Measurements from ENCODE around the gene TTLL9.

TTLL9 gene

GRCh38 chr20:31956556-31957526 is 86.4 kb downstream of the TTLL9 start:
- DNase-seq, result no peak
- in situ Hi-C loops (cut with MboI; ENCODE audit: low pct_unique_long_range_greater_than_20kb, low sequenced_read_pairs), result no loop called here

GRCh38 chr20:31962761-31963160 is 92.3 kb downstream of the TTLL9 start:
- in situ Hi-C loops (cut with MboI; ENCODE audit: low pct_unique_long_range_greater_than_20kb, low sequenced_read_pairs), result no loop called here
- DNase-seq, result no peak

DNA sequence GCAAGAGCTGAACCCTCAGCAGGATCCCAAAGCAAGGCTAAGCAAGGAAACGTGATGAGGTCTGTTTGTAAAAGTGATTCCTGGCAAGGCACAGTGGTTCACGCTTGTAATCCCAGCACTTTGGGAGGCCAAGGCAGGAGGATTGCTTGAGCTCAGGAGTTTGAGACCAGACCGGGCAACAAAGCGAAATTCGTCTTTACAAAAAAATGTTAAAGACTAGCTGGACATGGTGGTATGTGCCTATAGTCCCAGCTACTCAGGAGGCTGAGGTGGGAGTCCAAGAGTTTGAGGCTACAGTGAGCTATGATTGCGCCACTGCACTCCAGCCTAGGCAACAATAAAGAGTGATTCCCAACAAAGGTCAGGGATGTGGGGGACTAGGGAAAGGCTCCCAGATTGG is 93.5 kb downstream of the TTLL9 start:
- no peak for DNase-seq
- in situ Hi-C loops (cut with MboI; ENCODE audit: low pct_unique_long_range_greater_than_20kb, low sequenced_read_pairs), result no loop called here

GRCh38 chr20:31966991-31967655 is 96.7 kb downstream of the TTLL9 start:
- in situ Hi-C loops (cut with MboI; ENCODE audit: low pct_unique_long_range_greater_than_20kb, low sequenced_read_pairs), result no loop called here
- peak; percentile 12 for DNase-seq

- DNase-seq, result peak; percentile 54
- in situ Hi-C loops (cut with MboI; ENCODE audit: low pct_unique_long_range_greater_than_20kb, low sequenced_read_pairs), result no loop called here
Measured at GRCh38 chr20:31967830-31968249, 97.4 kb downstream of the TTLL9 start, which contains the start of gene XKR7. TSS of gene XKR7 (plus strand) at chr20:31968151. CDS start at chr20:31968176, 25 bp downstream.

GRCh38 chr20:31968291-31969126 is 98.1 kb downstream of the TTLL9 start:
- in situ Hi-C loops (cut with MboI; ENCODE audit: low pct_unique_long_range_greater_than_20kb, low sequenced_read_pairs), result no loop called here
- peak; percentile 88 for DNase-seq

DNA sequence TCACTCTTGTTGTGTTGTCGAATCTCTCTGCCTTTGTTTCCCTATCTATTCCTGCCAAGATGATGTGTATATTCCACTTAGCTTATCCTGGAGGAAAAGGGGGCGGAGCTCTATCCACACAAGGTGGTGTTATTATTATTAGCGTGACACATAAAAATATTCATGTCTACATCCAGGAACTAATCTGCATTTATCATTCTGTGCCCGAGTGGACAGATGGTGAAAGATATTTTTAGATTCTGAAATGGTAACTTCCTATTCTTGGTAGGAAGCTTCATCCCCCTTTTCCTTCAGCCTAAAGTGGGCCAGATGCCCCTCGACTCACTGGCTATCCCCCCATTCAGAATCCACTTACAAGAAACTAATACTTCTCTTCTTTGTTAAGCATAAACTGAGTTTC is 99.6 kb downstream of the TTLL9 start:
- no peak for DNase-seq
- in situ Hi-C loops (cut with MboI; ENCODE audit: low pct_unique_long_range_greater_than_20kb, low sequenced_read_pairs), result no loop called here

DNA sequence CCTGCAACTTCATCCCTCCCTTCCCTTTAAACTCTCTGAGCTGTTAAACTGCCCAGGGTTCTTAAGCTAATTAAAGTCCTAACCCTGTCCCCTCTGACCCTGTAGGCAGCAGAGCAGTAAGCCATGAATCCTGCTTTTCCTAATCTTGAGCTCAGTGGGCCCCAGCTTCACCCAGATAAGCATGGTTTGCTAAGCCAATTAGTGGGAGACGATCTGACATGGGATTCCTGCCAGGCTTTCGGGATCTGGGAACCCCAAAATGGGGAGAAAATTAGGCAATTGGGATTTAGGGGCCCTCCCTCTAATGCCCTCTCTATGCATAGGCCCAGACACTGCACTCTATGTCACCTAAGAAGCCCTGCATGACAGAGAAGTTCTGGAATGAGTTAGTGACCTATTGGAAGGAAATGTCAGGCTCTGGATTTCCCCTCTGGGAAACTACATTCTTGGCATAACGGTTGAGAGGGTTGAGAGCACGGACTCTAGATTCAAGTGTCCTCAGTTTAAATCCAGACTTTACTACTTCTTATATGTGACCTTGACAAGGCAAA is 102.1 kb downstream of the TTLL9 start:
- DNase-seq, result no peak
- in situ Hi-C loops (cut with MboI; ENCODE audit: low pct_unique_long_range_greater_than_20kb, low sequenced_read_pairs), result no loop called here

- in situ Hi-C loops (cut with MboI; ENCODE audit: low pct_unique_long_range_greater_than_20kb, low sequenced_read_pairs), result no loop called here
- no peak for DNase-seq
Measured at GRCh38 chr20:31974296-31974695, 103.9 kb downstream of the TTLL9 start.

DNA sequence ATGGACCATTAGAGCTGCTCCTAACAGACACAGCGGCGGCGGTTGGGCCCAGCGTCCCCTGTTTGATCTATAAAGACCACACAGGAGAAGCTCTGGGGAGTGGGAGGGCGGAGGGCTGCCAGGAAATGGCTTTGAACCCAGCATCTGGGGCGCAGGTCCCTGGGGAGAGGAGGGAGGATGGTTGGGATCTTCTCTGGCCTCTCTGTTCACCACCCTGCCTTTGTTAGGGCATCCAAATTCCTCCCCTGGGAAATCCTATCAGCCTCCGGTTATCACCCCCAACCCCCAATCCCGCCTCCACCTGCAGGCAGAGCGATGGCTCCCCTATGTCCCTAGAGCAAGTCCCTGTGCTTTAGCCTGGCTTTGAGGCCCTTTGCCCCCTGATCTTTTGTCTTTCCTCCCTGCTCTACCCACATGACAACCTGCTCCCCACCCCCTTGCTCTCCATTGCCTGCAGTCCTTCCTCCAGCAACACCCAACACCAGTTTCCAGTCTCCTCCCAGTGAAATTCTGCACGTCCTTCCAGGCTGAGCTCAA is 104.6 kb downstream of the TTLL9 start:
- DNase-seq, result no peak
- in situ Hi-C loops (cut with MboI; ENCODE audit: low pct_unique_long_range_greater_than_20kb, low sequenced_read_pairs), result no loop called here

GRCh38 chr20:31975874-31976273 is 105.4 kb downstream of the TTLL9 start:
- in situ Hi-C loops (cut with MboI; ENCODE audit: low pct_unique_long_range_greater_than_20kb, low sequenced_read_pairs), result no loop called here
- no peak for DNase-seq

- in situ Hi-C loops (cut with MboI; ENCODE audit: low pct_unique_long_range_greater_than_20kb, low sequenced_read_pairs), result no loop called here
- DNase-seq, result no peak
Measured at GRCh38 chr20:31977080-31977479, 106.6 kb downstream of the TTLL9 start.

GRCh38 chr20:31979713-31980426 is 109.4 kb downstream of the TTLL9 start:
- DNase-seq, result no peak
- in situ Hi-C loops (cut with MboI; ENCODE audit: low pct_unique_long_range_greater_than_20kb, low sequenced_read_pairs), result no loop called here

GRCh38 chr20:31981784-31982183 is 111.3 kb downstream of the TTLL9 start:
- DNase-seq, result no peak
- in situ Hi-C loops (cut with MboI; ENCODE audit: low pct_unique_long_range_greater_than_20kb, low sequenced_read_pairs), result no loop called here

- in situ Hi-C loops (cut with MboI; ENCODE audit: low pct_unique_long_range_greater_than_20kb, low sequenced_read_pairs), result no loop called here
- DNase-seq, result no peak
Measured at GRCh38 chr20:31984981-31985471, 114.6 kb downstream of the TTLL9 start.

DNA sequence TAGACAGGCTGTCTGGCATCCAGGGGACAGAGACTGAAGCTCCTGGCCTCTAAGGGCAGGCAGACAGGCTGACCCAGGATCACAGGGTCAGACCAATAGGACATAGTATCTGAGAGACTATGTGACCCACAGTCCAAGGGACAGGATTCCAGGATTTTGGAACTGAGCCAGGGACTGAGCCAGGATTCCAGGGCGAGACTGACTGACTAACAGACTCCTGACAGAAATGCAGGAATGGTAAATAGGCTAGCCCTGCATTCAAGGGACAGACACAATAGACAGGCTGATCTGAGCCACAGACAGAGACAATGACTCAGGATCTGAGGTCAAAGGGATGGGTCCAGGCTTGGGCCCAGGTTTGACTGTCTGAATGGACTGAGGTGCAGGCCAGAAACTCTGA is 117.3 kb downstream of the TTLL9 start:
- DNase-seq, result no peak
- in situ Hi-C loops (cut with MboI; ENCODE audit: low pct_unique_long_range_greater_than_20kb, low sequenced_read_pairs), result no loop called here

- in situ Hi-C loops (cut with MboI; ENCODE audit: low pct_unique_long_range_greater_than_20kb, low sequenced_read_pairs), result no loop called here
- no peak for DNase-seq
Measured at GRCh38 chr20:31988430-31989015, 118.1 kb downstream of the TTLL9 start.
